ENCODE results near the gene NTRK2.

GRCh38 chr9:84668196-84669012 is 1.1 kb upstream of the NTRK2 start:
- TF ChIP-seq, protein P1, sequence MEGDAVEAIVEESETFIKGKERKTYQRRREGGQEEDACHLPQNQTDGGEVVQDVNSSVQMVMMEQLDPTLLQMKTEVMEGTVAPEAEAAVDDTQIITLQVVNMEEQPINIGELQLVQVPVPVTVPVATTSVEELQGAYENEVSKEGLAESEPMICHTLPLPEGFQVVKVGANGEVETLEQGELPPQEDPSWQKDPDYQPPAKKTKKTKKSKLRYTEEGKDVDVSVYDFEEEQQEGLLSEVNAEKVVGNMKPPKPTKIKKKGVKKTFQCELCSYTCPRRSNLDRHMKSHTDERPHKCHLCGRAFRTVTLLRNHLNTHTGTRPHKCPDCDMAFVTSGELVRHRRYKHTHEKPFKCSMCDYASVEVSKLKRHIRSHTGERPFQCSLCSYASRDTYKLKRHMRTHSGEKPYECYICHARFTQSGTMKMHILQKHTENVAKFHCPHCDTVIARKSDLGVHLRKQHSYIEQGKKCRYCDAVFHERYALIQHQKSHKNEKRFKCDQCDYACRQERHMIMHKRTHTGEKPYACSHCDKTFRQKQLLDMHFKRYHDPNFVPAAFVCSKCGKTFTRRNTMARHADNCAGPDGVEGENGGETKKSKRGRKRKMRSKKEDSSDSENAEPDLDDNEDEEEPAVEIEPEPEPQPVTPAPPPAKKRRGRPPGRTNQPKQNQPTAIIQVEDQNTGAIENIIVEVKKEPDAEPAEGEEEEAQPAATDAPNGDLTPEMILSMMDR (IDR thresholded peaks at IDR 0.05; ENCODE audit: borderline replicate concordance, extremely low read depth, low read length, poor library complexity, severe bottlenecking), result no peak
- TF ChIP-seq EZH2 (IDR thresholded peaks at IDR 0.05; ENCODE audit: borderline replicate concordance, low read depth, low read length, severe bottlenecking), result no peak
